GM19193 (cell line): Measurements from ENCODE around the gene ANO3.

ENCODE experiments used
- POLR2A ChIP-seq: IDR thresholded peaks from 4 replicates; pipeline ENCODE4 v1.6.1; 2011; ENCODE audit not compliant: insufficient read depth, insufficient read length; ENCODE audit errors: extremely low read depth

The ANO3 gene

GRCh38 chr11:26522912-26523610 lies 191.1 kb downstream of the ANO3 start:
- no peak for TF ChIP-seq POLR2A

- TF ChIP-seq POLR2A = no peak
Observed at GRCh38 chr11:26527685-26528084, 195.8 kb downstream of the ANO3 start.

GRCh38 chr11:26537341-26537740 lies 205.4 kb downstream of the ANO3 start:
- no peak for TF ChIP-seq POLR2A

GRCh38 chr11:26539517-26539916 lies 207.6 kb downstream of the ANO3 start:
- no peak for TF ChIP-seq POLR2A

- TF ChIP-seq POLR2A = no peak
Observed at GRCh38 chr11:26541870-26542269, 209.9 kb downstream of the ANO3 start.

DNA sequence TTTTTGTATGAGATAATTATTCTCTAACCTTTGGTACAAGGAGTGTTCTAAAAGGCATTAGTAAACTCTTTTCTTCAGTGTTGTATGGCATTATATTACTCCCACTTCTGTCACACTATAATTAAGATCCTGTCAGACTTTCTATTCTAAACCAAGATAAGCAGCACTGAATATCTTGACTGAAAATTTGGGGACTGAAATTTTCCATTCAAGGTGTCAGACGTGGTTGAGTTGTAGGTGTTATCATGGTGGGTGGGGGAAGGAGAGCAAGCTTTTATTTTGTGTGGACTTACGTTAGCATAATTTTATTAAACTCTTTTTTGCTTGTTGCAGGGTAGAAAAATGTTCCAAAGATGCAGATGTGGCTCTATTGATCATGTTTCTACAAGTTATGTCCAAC lies 217.2 kb downstream of the ANO3 start:
- TF ChIP-seq POLR2A = no peak

DNA sequence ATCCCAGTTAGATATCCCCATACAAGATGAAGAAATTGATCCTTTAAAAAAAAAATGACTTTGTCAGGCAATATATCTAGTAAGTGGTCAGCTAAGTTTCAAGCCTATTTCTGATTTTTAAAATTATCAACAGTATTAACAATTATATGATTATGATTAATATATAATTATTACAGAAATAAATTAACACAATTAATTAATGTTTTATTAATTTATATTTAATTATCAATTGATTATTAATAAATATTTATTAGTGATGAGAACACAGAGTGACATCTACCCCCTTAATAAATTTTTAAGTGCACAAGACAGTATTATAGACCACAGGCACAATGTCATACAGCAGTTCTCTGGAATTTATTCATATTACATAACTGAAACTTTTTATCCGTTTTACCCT lies 218.1 kb downstream of the ANO3 start:
- no peak for TF ChIP-seq POLR2A

DNA sequence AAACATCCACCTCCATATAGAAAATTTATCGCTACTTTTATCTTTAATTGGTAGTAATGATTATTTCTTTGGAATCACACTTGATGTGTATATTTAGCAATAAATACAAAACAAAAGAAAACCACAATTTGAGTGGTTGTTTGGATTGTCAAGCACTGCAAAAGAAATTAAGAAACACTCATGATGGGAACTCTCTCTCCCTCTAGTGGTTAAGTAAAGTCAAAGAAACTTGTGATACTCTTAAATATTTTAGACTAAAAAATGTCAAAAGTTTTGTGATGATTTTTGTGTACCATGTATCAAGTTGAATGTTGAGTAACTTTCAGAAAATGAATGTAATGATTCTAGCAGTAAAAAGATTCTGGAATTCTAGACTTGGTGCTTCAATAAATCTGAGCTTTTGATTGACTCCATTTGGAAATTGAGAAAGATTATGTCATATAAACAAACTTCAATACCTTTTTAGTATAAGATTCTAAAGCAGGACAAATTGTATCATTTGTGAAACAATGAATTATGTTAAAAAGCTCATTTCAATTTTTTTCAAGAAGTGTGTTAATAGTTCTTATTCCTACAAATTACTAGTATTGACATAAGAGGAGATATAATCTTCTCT lies 219.4 kb downstream of the ANO3 start:
- TF ChIP-seq POLR2A = no peak

DNA sequence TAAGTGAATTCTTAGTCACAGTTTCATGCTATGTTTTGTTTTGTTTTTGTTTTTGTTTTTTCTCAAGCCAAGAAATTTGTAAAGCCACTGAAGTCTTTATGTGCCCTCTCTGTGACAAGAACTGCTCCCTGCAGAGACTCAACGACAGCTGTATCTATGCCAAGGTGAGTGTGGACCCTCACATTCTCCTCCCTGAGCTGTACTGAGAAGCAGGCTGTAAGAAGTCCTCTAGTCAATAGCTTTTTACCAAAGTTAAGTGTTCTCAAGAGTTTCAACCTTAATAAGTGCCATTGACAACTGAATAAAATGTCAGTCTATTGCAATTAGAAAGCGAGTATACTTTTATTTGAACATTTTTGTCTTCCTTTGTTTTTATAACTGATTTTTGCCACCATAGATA lies 221.3 kb downstream of the ANO3 start:
- no peak for TF ChIP-seq POLR2A

DNA sequence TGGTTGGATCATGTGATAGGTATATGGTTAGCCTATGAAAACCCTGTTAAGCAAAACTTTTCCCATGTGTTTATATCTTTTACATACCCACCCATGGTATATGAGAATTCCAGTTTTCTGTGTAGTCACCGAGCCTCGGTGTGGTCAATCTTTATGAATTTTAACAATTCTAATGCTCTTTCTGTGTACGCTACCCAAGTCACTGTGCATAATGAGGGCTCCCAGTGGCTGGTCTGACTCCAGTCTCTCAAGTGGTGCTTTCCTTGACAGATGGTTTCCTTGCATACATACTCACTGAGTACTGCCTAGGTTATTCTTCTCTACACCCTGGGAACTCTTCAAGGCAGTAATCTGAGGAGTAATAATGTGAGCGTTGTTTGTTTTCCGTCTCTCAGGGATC lies 222.5 kb downstream of the ANO3 start:
- no peak for TF ChIP-seq POLR2A

GRCh38 chr11:26556582-26556981 lies 224.7 kb downstream of the ANO3 start:
- no peak for TF ChIP-seq POLR2A

DNA sequence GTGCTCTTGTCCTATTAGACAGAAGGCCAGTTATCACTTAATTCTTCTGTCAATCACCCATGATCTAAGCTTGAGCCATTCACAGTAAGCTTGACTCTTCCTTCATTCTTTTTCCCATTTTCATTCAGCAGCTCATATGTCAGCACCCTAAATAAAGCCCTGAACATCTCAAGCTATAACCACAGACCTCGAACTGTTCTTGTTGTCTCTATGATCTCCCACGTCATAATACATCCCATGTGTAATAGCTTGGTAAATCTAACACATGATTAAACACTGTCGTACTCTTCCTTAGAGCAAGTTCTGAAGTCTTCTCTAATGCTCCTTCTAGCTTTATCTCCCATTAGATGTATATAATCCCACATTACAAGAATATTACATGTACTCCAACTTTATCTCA lies 225.7 kb downstream of the ANO3 start:
- no peak for TF ChIP-seq POLR2A

- no peak for TF ChIP-seq POLR2A
Observed at GRCh38 chr11:26558190-26558589, 226.3 kb downstream of the ANO3 start.

GRCh38 chr11:26569646-26570045 lies 237.7 kb downstream of the ANO3 start:
- TF ChIP-seq POLR2A = no peak

DNA sequence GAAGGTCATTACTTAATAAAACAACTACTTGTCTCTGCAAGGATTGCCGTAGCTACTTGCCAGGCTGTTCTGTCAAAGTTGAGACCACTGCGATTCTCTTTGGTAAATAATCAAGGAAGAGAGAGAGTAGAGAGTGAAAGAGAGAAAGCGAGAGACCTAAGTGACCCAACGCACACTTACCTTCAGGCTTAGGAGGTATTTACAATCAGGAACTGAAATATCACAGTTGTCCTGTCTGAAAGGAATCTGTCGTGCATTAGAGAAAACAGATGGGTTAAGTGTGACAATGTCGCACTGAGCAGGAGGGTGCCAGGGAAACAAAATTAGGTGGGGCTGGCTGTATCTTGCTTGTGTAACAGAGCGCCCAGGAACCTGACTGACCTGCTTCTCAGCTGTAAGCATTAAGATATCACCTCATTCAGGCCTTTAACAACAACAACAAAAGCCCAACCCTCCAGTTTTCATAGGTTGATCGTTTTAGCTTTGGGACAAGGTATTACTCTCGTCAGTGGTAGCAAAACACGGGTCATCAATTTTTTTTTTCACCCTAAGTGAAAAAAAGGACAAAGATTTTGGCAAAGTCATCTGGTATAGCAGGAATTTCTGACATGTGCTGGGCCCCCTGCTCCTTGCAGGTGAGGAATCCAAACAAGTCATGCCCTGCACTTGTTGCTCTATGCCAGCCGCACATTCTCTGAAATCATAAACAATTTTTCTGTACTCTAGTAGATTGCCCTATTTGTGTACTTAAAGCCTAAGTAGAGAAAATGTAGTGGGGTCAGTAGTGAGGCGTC lies 240.1 kb downstream of the ANO3 start, which contains the start of gene MUC15:
Gene MUC15, minus strand, starts transcription at position 403 of the 794 bp plus-strand sequence. CDS start 5,169 bp downstream, outside the sequence.
- TF ChIP-seq POLR2A = no peak
